B cell (primary cell): ENCODE results near the gene SH3GL3. TPM values are rescaled to one million over a fixed set of nuclear protein-coding genes. Genes with fewer than 3 reads are reported as not detected.

Source experiments
- ATAC-seq: fragments of 200-7000 bp; cut with Tn5 transposase; one replicate; pipeline ENCODE4 v1.10.0; 2021; ENCODE audit warnings: low read depth, mild to moderate bottlenecking, moderate number of reproducible peaks, moderate library complexity
- CTCF ChIA-PET: fragments of 350-600 bp; sonication (Branson Sonifier 250); formaldehyde crosslinking; loops from one replicate; lab custom pipeline; 2021; ENCODE audit warnings: antibody characterized with exemption, inconsistent platforms; lab: Charles Lee
- POLR2A ChIA-PET: fragments of 350-600 bp; sonication (Branson Sonifier 250); formaldehyde crosslinking; loops from one replicate; lab custom pipeline; 2021; ENCODE audit warnings: antibody characterized with exemption; lab: Charles Lee
- DNase-seq: peaks from one replicate; pipeline ENCODE4 v3.0.0; 2013
- H2AFZ ChIP-seq: 2 replicates; pipeline ENCODE4 v1.6.1; 2012; ENCODE audit warnings: mild to moderate bottlenecking, low read depth, low read length; ENCODE audit not compliant: insufficient read depth, poor library complexity, severe bottlenecking
- H3K27ac ChIP-seq, 2 donors: 1 replicate in 1 of 2; 2 replicates in 1 of 2; pipeline ENCODE4 v1.5.1; 2012 to 2013; ENCODE audit warnings: low read length in 2 of 2, mild to moderate bottlenecking in 2 of 2, moderate library complexity in 1 of 2
- H3K27me3 ChIP-seq, 4 experiments: fragments of 200-600 bp in 1 of 4; sonication (generic) in 1 of 4; replicated peaks in 1 of 4; 1 replicate in 2 of 4; 2 replicates in 2 of 4; pipeline versions ENCODE4 v1.6.1 to v1.7.0; 2013 to 2016; ENCODE audit warnings: low read length in 3 of 4, mild to moderate bottlenecking in 2 of 4, mixed read lengths in 1 of 4, moderate library complexity in 1 of 4; ENCODE audit not compliant: insufficient read depth in 4 of 4, control insufficient read depth in 3 of 4; ENCODE audit errors: control extremely low read depth in 1 of 4
- H3K36me3 ChIP-seq, 2 experiments: replicated peaks in 1 of 2; 1 replicate in 1 of 2; 2 replicates in 1 of 2; pipeline versions ENCODE4 v1.6.1 to v1.7.1; 2013; ENCODE audit warnings: low read length in 1 of 2; ENCODE audit not compliant: insufficient read depth in 2 of 2, control insufficient read depth in 1 of 2; ENCODE audit errors: control extremely low read depth in 1 of 2, extremely low read depth in 1 of 2
- H3K4me1 ChIP-seq, 2 donors: fragments of 200-600 bp in 1 of 2; sonication (generic) in 1 of 2; 1 replicate in 1 of 2; 2 replicates in 1 of 2; pipeline versions ENCODE4 v1.5.1 to v1.6.1; 2013 to 2017; ENCODE audit warnings: low read length in 2 of 2; ENCODE audit not compliant: control insufficient read depth in 2 of 2, insufficient read depth in 2 of 2
- H3K4me2 ChIP-seq: replicated peaks from 2 replicates; pipeline ENCODE3; 2012; ENCODE audit warnings: mild to moderate bottlenecking, low read depth, low read length; ENCODE audit not compliant: poor library complexity, severe bottlenecking
- H3K4me3 ChIP-seq, 5 experiments: fragments of 200-600 bp in 1 of 5; sonication (generic) in 1 of 5; 1 replicate in 3 of 5; 2 replicates in 2 of 5; pipeline versions ENCODE4 v1.5.1 to v1.7.0; 2011 to 2016; ENCODE audit warnings: low read length in 4 of 5, mild to moderate bottlenecking in 4 of 5, low read depth in 2 of 5, control low read depth in 1 of 5, moderate library complexity in 1 of 5; ENCODE audit not compliant: insufficient read depth in 1 of 5; ENCODE audit errors: control extremely low read depth in 1 of 5, extremely low read depth in 1 of 5
- H3K79me2 ChIP-seq: fragments of 200-600 bp; sonication (generic); one replicate; pipeline ENCODE4 v1.6.0; 2016; ENCODE audit warnings: low read length; ENCODE audit not compliant: control insufficient read depth, insufficient read depth
- H3K9ac ChIP-seq: fragments of 200-600 bp; sonication (generic); 2 replicates; pipeline ENCODE4 v1.6.1; 2017; ENCODE audit warnings: mild to moderate bottlenecking, low read length, moderate library complexity
- H3K9me3 ChIP-seq, 3 donors: one replicate each; pipeline versions ENCODE4 v1.6.1 to v1.7.1; 2013; ENCODE audit warnings: low read length in 2 of 3; ENCODE audit not compliant: control insufficient read depth in 2 of 3, insufficient read depth in 1 of 3; ENCODE audit errors: control extremely low read depth in 1 of 3
- H4K20me1 ChIP-seq: 2 replicates; pipeline ENCODE4 v1.6.0; 2012; ENCODE audit warnings: mild to moderate bottlenecking, low read length; ENCODE audit not compliant: insufficient read depth, control insufficient read depth, poor library complexity, severe bottlenecking
- H3K27ac Mint-ChIP-seq: one replicate; pipeline ENCODE4 v1.8.0; 2021; ENCODE audit warnings: mixed read lengths
- H3K27me3 Mint-ChIP-seq: one replicate; pipeline ENCODE4 v1.8.0; 2021; ENCODE audit warnings: mixed read lengths
- H3K4me1 Mint-ChIP-seq: one replicate; pipeline ENCODE4 v1.8.0; 2021; ENCODE audit warnings: mixed read lengths
- H3K4me3 Mint-ChIP-seq: one replicate; pipeline ENCODE4 v1.8.0; 2021; ENCODE audit warnings: mixed read lengths
- H3K9me3 Mint-ChIP-seq: one replicate; pipeline ENCODE4 v1.8.0; 2022; ENCODE audit warnings: mixed read lengths; ENCODE audit not compliant: insufficient read depth
- EZH2 ChIP-seq: IDR thresholded peaks from 2 replicates; pipeline ENCODE4 v1.6.1; 2012; ENCODE audit warnings: borderline replicate concordance, low read depth, mild to moderate bottlenecking, moderate library complexity, low read length; ENCODE audit not compliant: insufficient read depth, poor library complexity, severe bottlenecking
- WGBS: methylation state at CpG from one replicate; pipeline ENCODE4 v1.1.5; 2013; ENCODE audit warnings: missing lambda C conversion rate; ENCODE audit not compliant: insufficient coverage; 5-methylcytosine and 5-hydroxymethylcytosine counted together
- intact Hi-C: fragments of 100-400 bp; cut with micrococcal nuclease; formaldehyde crosslinking; loops from one replicate; pipeline ENCODE4 v1.10.0; 2022
- polyA plus RNA-seq: library from polyadenylated mRNA; depleted of rRNA; stranded (reverse); fragments of >200 nt; gene quantifications from 2 replicates; pipeline ENCODE4 v1.2.3, GENCODE V29; 2012
- total RNA-seq, 2 donors: library from RNA; stranded (reverse); fragments of 120-200 nt in 1 of 2; gene quantifications; 1 replicate in 1 of 2; 2 replicates in 1 of 2; pipeline versions ENCODE4 v1.2.3 to v1.2.4, GENCODE V29; 2013 to 2022
- TF ChIP-seq, protein P1 (sequence below): fragments of 200-600 bp; IDR thresholded peaks from one replicate; pipeline ENCODE4 v1.8.0; 2022; ENCODE audit warnings: antibody characterized with exemption, mild to moderate bottlenecking

SH3GL3 gene
- total and polyA plus RNA-seq, 2 donors (not counting 1 experiment from before 2014, with no cell fraction given) = not detected

DNA sequence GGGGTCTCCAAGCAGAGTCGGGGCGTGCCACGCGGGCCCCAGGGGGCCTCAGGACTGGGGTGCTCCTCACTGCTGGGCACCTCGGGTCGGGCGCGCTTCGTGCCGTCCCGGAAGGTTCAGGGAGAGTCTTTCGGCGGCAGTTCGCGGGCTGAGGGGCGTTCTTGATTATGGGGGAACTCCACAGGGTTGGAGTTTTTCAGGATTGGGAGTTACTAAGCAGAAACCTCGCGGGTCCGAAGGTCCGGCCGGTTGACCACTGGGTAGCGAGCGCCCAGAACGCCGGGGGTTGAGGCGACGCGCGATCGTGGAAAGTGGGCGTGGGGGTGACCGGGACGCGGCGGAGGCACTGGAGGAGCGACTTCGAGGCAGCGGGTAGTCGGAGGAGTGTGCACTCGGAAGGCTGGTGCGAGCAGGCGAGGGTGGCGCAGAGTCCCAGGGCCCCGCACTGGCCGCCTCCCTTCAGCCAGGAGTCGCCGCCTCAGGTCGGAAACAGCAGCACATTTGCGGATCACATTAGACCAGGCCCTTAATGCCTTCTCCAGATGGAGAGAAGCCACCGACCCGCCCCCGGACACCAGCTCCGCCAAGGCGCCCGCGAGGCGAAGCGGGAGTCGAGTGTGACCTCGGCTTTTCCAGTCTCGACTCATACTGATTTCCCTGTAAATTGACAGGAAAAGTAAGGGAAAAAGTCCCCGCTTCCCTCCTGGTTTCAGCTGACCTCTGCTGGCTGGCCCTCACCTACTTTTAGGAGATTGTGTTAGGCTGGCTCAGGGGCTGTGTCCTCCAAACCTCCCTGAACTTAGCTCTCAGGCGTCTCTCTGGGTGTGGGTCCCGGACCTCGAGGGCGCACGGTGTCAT, 207.5 kb downstream of the SH3GL3 start:
- Histone ChIP-seq H2AFZ (no peak overlapping the region), H3K27me3 (peaks cover 0 to 40% (median 1%) of the 10 kb centered on the region in 4 experiments), H3K9ac (no peak overlapping the region), H3K4me3 (no peak overlapping the region), H3K9me3 (peaks cover 0 to 12% (median 0%) of the 10 kb centered on the region in 3 donors), H3K4me2 (no peak overlapping the region), H4K20me1 (no peaks in the 10 kb centered on the region), H3K27ac (no peak overlapping the region), H3K4me1 (no peaks in the 10 kb centered on the region), H3K79me2 (no peaks in the 10 kb centered on the region), H3K36me3 (no peaks in the 10 kb centered on the region)
- 17% methylated on average over 67 of the region's 67 CpGs for WGBS
- no peak for ATAC-seq
- ChIA-PET CTCF (no interaction called here), POLR2A (no interaction called here)
- Mint-ChIP-seq H3K9me3 (no peaks in the 10 kb centered on the region), H3K27ac (no peak overlapping the region), H3K27me3 (peaks cover 39% of the 10 kb centered on the region), H3K4me3 (no peak overlapping the region), H3K4me1 (no peaks in the 10 kb centered on the region)
- TF ChIP-seq, protein P1, sequence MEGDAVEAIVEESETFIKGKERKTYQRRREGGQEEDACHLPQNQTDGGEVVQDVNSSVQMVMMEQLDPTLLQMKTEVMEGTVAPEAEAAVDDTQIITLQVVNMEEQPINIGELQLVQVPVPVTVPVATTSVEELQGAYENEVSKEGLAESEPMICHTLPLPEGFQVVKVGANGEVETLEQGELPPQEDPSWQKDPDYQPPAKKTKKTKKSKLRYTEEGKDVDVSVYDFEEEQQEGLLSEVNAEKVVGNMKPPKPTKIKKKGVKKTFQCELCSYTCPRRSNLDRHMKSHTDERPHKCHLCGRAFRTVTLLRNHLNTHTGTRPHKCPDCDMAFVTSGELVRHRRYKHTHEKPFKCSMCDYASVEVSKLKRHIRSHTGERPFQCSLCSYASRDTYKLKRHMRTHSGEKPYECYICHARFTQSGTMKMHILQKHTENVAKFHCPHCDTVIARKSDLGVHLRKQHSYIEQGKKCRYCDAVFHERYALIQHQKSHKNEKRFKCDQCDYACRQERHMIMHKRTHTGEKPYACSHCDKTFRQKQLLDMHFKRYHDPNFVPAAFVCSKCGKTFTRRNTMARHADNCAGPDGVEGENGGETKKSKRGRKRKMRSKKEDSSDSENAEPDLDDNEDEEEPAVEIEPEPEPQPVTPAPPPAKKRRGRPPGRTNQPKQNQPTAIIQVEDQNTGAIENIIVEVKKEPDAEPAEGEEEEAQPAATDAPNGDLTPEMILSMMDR = no peak
- TF ChIP-seq EZH2 = no peak
- no peak for DNase-seq
- intact Hi-C loops = no loop called here

DNA sequence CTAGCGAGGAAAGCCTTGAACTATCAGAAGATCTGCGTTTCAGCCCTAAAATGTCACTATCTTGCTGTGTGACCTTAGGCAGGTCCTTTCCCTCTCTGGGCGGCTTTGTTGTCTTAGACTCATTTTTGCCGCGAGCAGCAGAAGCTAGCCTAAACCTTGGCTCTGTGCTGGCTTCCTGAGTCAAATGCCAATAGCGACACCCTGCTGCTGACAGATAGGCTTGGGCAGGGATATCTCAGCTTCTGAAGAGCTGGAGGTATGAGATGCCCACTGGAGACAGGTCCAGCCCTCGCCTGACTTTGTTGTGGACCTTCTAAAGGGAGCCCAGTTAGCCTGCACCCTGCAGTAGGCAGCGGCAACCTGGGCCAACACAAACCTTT, 208.1 kb downstream of the SH3GL3 start:
- Histone ChIP-seq H3K27me3 (peaks cover 0 to 40% (median 1%) of the 10 kb centered on the region in 4 experiments), H2AFZ (no peak overlapping the region), H3K4me1 (no peaks in the 10 kb centered on the region), H3K4me3 (no peak overlapping the region), H3K27ac (no peak overlapping the region), H3K9me3 (peaks cover 0 to 12% (median 0%) of the 10 kb centered on the region in 3 donors), H4K20me1 (no peaks in the 10 kb centered on the region), H3K4me2 (no peak overlapping the region), H3K79me2 (no peaks in the 10 kb centered on the region), H3K36me3 (no peaks in the 10 kb centered on the region), H3K9ac (no peak overlapping the region)
- ChIA-PET CTCF (no interaction called here), POLR2A (no interaction called here)
- intact Hi-C loops = no loop called here
- ATAC-seq = no peak
- TF ChIP-seq EZH2 = no peak
- TF ChIP-seq, protein P1 = no peak
- Mint-ChIP-seq H3K27me3 (peaks cover 35% of the 10 kb centered on the region), H3K9me3 (no peaks in the 10 kb centered on the region), H3K27ac (no peak overlapping the region), H3K4me1 (no peaks in the 10 kb centered on the region), H3K4me3 (no peak overlapping the region)
- no peak for DNase-seq
- WGBS = 82% methylated on average over 8 of the region's 8 CpGs
